ENCODE results near the gene USP12.

The USP12 gene

DNA sequence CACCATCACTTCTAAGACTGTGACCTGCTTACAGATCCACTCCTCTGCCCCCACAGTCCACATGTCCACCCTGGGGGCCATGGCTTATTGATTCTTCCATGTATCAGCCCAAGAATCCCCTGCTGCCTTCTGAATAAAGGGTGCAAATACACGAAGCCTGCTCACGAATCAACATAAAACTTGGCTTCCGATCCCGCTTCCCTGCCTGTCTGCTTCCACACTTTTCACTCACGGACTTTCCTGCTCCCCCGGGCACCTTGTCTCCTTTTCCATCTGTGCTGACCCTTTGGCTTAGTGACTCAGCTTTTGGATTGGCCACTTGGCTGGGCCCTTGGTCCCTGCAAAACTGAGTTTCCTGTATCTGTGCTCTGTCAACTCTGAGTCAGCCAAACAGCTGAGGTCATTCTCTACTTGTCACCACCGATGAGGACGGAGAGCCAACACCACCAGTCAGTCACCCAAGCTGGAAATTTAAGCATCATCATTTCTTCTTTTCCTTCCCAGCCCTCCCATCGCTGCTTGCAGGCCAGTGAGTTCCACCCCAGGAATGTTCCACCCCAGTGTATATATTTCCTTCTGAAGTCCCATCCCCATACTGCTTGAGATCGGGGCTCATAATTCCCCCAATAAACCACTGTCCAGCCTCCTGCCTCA lies 11.4 kb upstream of the USP12 start:
- DNase-seq = no peak

DNA sequence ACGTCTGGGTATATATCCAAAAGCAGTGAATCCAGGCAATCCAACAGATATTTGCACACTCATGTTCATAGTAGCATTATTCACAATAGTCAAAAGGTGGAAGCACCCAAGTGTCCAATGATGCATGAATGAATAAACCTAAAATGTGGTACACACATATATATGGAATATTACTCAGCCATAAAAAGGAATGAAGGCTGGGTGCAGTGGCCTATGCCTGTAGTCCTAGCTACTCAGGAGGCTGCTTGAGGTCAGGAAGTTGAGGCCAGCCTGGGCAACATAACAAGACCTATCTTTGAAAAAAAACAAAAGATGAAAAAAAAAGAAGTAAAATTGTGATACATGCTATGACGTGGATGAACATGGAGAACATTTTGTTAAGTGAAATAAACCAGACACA lies 10.4 kb upstream of the USP12 start:
- DNase-seq = no peak

DNA sequence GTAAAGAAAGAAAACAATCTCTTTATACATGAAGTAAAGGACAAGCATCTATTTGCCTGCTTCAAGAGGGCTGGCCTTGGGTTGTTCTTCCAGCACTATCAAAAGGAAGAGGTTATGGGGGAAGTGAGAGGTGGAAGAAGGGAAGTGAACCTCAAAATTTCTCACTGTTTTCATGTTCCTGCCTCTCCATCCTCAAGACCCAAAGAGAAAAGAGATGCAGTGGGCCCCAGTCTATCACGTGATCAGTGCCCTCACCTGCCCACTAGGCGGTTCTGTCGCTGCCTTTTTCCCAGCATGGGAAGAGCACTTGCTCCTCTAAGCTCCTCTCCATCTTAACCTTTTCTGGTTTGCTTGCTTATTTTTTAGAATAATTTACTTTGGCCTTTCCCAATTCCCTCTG lies 6.2 kb upstream of the USP12 start:
- no peak for DNase-seq

DNA sequence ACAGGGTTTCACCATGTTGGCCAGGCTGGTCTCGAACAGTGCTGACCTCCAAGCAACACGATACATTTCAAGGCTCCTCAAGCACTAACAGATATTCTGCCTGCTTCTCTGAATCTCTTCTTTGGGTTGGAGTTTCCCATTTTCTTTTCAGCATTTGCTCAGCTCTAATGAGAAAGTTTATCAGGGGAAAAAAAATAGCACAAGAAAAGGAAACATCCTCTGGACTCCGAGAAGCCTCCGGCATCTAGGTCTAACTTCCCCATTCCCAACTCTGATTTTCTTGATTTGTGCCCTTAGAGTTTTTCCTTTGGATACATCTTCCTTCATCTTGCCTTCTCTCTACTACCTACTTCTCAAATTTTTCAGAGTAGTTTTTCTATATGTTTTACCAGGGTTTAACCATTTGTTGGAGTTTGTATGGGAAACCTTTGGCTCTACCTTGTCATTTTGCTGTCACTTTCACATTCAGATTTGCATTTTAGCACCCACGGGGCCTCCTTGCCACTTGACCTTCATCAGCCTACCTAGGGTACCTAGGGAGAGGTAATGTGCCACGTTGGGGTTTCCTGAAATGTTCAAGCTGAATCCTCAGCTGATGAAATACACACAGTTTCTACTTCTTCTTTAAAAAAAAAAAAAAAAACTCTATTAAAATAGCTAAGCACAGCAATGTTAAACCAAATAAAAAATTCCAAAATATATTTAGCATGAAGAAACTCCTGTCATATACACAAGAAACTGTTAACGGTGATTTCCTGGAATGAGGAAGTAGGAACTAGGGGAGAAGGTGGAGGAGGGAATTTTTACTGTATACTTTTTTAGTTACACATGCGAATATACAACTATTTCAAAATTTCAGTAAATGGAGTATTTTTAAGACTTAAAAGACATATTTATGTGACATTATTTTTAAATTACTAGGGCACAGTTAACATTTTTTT lies 5.1 kb upstream of the USP12 start:
- DNase-seq = no peak

DNA sequence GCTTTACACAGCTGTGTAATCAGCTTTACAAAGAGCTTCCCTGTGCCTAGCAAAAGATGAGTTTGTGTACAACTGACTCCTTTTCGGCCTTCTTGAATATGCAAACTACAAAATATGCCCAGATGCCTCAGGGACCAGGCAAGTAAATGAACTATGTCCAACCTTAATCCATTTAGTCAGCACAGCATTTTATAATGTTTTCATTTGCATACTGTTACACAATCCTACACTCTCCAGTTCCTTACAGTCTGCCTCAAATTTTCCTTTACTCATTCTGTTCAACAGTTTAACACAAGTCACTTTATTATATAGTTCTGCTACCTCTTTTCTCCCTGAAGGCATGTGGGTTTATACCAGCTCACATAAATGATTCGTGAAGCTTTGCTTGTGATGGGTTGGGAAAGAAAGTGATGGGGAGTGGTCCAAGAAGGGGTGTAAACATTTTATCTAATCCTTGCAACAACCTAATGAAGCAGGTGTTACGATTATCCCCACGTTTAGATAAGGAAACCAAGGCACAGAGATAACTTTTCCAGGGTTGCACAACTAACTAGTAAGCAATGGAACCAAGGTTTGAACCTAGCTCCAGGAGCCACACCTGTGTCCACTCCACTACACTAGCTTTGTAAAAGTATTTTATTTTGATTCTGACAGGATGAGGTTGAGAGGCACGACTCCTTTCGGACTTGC lies 3.3 kb upstream of the USP12 start:
- no peak for DNase-seq

DNA sequence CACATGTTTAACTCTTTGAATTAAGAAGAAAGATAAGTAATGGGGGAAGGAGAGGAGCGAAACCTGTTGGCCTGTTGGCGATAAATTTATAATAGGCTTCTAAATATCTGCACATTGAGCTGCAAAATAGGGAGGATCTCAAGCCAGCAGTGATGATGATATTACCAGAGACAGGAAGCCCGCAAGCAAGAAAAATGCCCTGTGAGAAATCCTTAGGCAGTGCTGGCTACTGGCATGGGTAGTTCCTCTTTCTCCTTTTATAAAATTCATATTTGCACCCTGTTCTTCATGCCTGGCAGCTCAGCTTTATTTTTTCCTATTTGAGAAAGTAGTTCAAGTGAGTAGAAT lies 858 bp upstream of the USP12 start:
- peak; percentile 33 for DNase-seq

DNA sequence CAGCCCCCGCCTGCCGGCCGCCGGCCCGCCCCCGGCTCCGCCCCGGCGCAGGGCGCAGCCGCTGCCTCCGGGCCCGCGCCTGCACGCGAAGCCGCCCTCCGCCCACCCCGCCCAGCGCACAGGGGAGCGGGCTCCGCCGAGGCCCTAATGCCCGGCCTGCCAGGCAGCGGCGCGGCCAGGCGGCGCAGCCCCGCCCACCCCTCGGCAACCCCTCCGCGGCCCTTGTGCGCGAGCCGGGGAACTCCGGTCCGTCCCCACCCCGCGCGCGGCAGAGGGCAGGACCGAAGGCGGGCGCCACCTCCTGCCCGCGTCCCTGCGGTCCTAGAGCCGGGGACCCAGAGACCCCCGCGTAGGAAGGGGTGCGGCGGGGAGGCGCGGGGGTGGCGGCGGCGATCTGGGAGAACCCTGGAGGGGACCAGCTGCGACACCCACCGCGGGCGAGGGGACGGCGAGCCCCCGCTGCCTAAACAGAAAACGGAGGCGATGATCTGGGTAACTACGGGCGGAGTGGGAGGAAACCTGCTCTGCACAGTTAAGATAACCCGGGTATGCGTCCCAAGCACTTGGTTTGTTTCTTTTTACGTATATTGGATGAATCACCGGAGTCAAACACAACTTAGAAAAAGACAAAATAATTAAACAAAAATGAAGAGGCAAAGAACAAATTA lies 350 bp upstream of the USP12 start:
- DNase-seq = peak; percentile 80

DNA sequence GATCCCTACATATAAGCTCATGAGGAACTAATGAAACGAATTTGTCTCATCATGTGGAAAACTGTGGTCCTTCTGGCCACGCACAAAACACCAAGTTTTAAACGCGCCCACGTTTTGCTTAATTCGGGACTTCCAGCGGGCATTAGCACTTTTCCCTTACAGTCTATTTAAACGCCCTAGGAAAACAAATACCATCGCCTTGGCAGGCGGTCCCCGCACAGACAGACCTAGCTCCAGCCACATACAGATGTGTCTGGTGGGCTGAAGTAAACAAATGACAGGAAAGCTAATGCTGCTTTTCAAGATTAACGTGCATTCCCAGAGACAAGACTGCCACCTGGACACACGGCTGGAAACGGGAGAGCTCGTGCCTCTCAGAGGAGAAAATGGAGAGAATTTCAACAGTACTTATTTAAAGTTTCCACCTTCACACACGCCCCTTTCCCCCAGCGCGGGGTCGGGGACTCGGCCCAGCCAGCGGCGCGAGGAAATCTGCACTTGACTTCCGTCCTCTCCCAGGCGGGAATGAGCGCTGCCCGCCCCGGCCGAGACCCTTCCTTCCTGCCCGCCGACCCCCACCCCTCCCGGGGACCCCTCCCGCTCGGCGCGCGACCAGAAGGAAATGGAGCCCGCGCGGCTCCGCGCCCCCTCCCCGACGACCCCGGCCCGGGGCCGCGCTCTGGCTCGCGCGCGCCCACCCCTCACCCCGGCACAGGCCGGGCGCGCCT lies 931 bp downstream of the USP12 start:
- DNase-seq = peak; percentile 3

DNA sequence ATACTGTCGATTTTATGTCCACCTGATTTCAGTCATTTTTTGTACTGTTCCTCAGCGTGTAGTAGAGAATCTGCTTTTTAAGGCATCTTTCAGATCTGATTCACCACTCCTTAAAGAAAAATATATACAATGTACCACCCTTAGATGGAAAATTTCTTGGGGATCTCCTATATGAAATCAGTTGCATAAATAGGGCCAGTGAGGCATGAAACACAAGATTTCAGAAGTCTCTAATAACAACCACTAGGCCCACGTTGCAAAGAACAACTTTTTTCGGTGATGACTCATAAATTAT lies 1.4 kb downstream of the USP12 start:
- DNase-seq = no peak

DNA sequence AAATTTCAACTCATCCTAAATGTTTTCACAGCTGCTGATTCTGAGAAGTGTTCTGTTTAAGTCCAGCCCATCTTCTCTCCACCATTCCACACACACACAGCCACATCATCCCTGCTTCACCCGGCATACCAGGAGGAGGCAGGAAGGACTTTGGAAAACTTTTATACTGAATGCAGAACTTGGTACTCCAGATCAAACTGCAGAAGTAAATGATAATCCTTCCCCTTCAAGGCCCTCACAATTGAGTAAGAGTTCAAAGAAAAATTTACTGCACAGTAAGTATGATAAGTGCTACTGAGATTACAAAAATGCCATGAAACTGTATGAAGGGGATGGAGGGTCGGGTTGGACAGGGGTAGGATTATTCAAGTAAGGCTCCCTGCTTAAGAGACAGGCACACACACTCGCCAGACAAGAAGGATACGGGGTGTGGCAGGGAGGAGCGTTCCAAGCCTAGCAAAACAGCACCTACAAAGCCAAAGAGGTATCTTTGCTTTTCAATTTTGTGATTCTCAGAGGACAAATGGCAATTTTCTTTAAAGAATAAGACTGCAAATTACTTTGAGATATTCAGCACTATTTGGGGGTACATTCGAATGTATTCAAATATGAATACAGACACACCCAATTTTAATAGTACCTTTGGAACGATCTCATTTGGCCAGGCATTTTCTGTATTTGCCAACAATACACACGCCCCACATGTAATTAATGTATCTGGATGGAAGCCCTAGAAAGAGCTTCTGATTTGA lies 2.5 kb downstream of the USP12 start:
- DNase-seq = no peak

DNA sequence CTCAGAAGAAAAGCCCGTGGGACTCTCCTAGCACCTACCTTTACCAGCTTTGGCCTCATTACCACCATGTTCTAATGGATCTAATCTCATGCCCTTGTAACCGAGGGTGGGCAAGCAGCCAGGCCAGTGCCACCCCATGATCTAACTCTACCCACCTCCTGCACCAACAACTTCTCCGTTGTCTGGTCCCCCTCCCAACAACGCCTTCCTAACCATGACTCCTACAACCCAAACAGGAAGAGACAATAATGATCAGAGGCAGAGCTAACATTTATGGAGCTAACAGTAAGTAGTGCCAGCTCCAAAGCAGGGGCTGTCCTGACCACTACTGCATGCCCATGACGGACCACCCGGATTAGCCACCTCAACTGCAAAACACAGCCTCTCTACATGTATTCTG lies 3.5 kb downstream of the USP12 start:
- no peak for DNase-seq

DNA sequence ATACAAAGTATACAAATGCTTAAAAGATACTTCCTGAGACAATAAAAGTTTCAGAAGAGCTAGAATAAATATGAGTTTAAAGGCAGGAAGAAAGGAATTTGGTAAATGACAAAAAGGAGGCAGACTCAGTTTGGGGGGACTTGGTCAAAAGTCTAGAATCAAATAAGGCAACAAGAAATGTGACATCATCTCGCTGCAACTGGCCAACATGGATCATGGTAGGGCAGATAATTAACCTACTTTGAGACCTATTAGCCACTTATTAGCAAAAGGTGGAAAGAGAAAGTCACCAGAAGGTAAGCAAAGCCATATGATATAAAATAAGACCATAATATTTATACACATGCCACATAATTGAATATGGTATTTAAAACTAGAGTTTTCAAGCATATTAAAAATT lies 5.3 kb downstream of the USP12 start:
- DNase-seq = no peak

DNA sequence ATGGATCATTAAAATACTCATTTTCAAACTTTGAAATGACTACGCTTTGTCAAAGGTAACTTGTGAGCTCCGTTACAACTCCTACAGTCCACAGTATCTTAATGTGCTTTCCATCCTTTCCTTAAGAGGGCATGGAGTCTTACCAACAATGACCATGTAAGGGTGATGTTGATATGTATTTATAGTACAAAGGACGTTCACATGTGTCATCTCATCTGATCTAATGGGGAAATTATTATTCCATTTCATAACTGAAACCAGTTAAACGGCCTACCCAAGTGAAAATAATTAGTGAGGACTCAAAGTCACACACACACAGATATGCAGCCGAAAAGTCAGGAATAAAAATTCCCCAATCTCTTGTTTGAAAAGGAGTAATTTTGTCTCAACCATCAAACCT lies 9.6 kb downstream of the USP12 start:
- DNase-seq = no peak

DNA sequence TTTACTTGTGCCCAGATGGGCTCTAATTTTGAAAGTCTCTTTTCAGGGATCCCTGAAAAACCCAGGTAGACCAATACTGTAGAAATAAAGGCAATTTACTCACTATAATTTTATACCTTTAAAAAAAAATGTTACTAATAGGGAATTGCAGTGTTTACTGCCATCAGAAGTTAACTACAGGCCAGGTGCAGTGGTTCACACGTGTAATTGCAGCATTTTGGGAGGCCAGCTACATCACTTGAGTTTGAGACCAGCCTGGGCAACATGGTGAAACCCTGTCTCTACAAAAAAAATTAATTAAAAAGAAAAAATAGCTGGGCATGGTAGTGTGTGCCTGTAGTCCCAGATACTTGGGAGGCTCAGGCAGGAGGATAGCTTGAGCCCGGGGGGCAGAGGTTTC lies 10.2 kb downstream of the USP12 start:
- DNase-seq = no peak

DNA sequence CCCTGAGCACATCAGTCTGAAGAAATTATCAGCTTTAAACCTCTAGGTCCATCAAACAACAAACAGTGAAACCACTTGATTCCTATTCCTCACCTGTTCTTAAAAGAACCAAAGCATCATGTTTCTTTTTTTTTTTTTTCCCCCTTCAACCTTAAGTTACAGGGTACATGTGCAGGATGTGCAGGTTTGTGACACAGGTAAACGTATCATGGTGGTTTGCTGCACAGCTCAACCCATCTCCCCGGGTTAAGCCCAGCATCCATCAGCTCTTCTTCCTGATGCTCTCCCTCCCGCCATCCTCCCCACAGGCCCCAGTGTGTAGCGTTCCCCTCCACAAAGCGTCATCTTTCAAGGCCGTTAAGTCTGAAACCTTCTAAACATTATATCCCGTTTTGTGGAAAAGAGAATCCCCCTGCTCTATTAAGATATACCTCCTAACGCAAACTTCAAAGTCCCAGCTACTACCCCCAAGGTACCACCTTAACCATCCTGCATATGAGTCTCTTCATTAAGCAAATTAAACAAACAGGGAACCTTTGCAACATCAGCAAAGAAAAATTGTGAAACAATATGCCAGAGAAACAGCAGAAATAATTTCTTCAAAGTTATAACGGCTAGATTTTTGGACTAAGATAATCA lies 10.8 kb downstream of the USP12 start:
- no peak for DNase-seq

DNA sequence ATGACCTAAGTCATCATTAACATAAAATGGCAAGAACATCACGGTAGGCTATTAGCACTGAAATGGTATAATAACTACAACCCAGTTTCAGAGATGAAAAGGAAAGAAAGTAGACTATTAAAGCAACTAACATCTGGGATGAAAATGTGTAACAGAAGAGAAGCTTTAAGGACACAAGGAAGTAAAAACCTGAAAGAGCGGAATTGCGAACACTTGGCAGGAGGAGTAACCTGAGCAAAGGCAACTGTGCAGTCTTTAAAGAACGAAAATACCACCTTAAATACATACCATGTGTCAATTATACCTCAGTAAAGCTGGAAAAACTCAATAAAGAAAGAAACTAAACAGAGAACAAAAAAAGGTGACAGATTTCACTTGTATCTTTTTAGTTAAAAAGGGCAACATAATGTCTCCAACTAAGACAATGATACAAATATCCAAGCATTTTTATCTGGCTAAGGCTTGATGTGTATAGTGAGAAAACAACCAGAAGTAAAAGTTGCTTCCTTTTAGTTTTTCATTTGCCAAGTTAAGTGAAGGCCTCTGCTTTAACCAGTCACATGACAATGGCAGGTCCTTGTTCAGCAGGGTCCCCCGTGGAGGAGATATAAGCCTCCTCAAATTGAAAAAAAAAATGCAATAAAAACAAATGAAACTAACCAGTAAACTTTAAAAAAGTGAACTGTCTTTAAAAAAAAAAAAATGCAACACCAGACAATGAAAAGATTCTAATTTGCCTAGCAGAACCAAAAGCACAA lies 11.6 kb downstream of the USP12 start:
- no peak for DNase-seq

DNA sequence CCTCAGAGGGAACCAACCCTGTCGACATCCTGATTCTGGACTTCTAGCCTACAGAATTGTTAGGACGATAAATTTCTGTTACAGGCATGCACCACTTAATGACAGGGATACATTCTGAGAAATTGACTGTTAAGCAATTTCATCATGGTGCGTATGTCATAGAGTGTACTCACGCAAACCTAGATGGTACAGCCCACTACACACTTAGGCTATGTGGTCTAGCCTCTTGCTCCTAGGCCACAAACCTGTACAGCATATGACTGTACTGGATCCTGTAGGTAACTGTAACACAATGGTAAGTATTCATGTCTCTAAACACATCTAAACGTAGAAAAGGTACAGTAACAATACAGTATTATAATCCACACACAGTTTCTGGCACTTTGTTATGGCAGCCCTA lies 13.3 kb downstream of the USP12 start:
- no peak for DNase-seq

DNA sequence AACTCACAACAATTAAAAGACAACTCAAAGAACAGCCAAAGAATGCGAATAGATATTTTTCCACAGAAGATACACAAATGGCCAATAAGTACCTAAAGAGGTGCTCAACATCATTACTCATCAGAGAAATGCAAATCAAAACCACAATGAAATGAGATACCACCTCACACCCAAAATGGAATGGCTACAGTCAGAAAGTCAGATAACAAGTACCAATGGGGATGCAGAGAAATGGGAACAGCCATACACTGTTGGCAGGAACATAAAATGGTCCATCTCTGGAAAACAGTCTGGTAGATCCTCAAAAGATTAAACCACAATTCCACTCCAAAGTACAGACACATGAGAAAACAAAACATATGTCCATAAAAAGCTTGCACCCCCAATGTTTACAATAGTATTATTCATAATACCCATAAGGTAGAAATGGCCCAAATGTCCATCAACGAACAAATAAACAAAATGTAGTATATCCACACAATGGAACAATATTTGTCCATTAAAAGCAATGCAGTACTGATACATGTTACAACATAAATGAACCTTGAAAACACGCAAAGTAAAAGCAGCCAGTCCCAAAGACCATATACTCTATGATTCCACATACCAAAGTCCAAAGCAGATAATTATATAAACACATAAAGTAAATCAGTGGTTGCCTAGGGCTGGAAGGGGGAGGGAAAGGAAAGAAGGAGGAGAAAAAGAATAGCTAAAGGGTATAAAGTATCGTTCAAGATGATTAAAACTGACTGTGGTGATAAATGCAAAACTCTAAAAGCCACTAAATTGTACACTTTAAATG lies 19.6 kb downstream of the USP12 start:
- DNase-seq = peak; percentile 56

DNA sequence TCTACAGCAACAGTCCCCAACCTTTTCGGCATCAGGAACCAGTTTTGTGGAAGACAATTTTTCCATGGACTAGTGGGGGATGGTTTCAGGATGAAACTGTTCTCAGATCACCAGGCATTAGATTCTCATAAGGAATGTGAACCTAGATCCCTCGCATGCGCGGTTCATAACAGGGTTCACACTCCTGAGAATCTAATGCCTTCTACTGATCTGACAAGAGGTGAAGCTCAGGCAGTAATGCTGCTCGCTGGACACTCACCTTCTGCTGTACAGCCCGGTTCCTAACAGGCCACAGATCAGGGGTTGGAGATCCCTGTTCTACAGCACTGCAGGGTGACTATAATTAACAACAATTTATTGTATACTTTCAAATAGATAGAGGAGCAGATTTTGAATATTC lies 21.9 kb downstream of the USP12 start:
- no peak for DNase-seq

DNA sequence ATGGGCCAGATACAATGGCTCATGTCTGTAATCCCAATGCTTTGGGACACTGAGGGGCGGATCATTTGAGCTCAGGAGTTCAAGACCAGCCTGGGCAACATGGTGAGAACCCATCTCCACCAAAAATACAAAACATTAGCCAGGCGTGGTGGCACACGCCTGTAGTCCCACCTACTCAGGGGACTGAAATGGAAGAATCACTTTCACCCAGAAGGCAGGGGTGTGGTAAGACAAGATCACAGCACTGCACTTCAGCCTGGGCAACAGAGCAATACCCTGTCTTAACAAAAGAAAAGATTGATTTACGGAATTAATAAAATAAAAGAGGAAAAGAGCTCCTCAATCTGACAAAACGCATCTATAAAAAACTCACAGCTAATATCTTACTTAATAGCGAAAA lies 22.7 kb downstream of the USP12 start:
- no peak for DNase-seq
